HG03432 (cell line): ENCODE data around the gene NDUFB4.

Source experiments
- ATAC-seq: cut with Tn5 transposase; IDR thresholded peaks from one replicate; pipeline ENCODE4 v1.9.1; 2021; ENCODE audit warnings: mild to moderate bottlenecking, moderate library complexity; ENCODE audit not compliant: unreplicated experiment

NDUFB4 gene

GRCh38 chr3:120596116-120596852 lies at the start of gene NDUFB4:
NDUFB4 (plus strand) TSS chr3:120596336; CDS start chr3:120596360, 24 bp downstream.
- ATAC-seq = peak; percentile 95

GRCh38 chr3:120550546-120550945 lies 45.6 kb upstream of the NDUFB4 start:
- no peak for ATAC-seq

- ATAC-seq = no peak
These were observed 43.7 kb upstream of the NDUFB4 start for GRCh38 chr3:120552184-120553172.

- ATAC-seq = no peak
These were observed 41.1 kb upstream of the NDUFB4 start for GRCh38 chr3:120554812-120555606.

- ATAC-seq = no peak
These were observed 40.3 kb upstream of the NDUFB4 start for GRCh38 chr3:120555657-120556509.

- no peak for ATAC-seq
These were observed 39.0 kb upstream of the NDUFB4 start for GRCh38 chr3:120557115-120557514.

GRCh38 chr3:120558771-120559241 lies 37.3 kb upstream of the NDUFB4 start:
- peak; percentile 85 for ATAC-seq

GRCh38 chr3:120559242-120560061 lies 36.7 kb upstream of the NDUFB4 start:
- peak; percentile 39 for ATAC-seq

GRCh38 chr3:120560304-120561250 lies 35.6 kb upstream of the NDUFB4 start:
- no peak for ATAC-seq

- ATAC-seq = peak; percentile 52
These were observed 34.7 kb upstream of the NDUFB4 start for GRCh38 chr3:120561251-120562045.

- ATAC-seq = no peak
These were observed 32.6 kb upstream of the NDUFB4 start for GRCh38 chr3:120563356-120564022.

GRCh38 chr3:120566243-120566975 lies 29.7 kb upstream of the NDUFB4 start:
- no peak for ATAC-seq

- ATAC-seq = peak; percentile 67
These were observed 28.6 kb upstream of the NDUFB4 start for GRCh38 chr3:120567370-120568201.

- peak; percentile 10 for ATAC-seq
These were observed 28.0 kb upstream of the NDUFB4 start for GRCh38 chr3:120568202-120568531.

GRCh38 chr3:120568598-120568997 lies 27.5 kb upstream of the NDUFB4 start:
- ATAC-seq = no peak
